ENCODE results near the gene C19orf85.

DNA sequence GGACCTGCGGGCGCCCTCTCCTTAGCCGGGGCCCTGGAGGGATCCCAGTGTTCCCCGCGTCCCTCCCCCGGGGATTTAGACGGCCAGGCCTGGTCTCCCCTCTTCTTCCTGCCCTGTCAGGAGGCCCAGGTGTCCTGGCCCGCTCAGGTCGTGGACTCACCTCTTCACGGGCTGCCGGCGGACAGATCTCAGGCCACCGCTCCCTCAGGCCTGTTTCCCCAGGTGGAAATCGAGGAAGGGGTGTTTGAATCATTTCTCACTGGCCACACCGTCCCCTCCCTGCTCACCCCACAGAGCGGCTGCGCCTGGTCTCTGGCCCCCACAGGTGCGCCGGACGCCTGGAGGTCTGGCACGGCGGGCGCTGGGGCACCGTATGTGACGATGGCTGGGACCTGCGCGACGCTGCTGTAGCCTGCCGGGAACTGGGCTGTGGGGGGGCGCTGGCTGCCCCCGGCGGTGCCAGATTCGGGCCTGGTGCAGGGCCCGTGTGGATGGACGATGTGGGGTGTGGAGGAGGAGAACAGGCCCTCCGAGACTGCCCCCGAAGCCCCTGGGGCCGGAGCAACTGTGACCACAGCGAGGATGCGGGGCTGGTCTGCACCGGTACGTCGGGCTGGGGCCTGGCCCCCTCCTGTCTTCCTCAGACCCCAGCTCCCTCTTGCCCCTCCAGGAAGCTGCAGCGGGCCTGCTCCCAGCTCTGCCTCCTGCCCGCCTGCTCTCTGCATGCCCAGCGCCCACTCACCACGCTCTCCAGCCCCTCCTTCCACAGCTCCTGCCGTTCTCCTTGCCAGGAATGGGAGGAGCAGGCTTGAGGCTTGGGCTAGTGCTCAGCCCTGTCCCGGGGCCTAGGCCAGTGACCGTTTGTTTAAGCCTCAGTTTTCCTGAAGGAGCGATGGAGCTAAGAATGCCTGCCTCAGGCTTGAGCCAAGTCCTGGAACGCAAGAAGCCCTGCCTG lies 26.2 kb upstream of the C19orf85 start:
- no peak for TF ChIP-seq POLR2AphosphoS5 (IDR thresholded peaks at IDR 0.05; ENCODE audit: low read depth, low read length)
- TF ChIP-seq, protein P1, sequence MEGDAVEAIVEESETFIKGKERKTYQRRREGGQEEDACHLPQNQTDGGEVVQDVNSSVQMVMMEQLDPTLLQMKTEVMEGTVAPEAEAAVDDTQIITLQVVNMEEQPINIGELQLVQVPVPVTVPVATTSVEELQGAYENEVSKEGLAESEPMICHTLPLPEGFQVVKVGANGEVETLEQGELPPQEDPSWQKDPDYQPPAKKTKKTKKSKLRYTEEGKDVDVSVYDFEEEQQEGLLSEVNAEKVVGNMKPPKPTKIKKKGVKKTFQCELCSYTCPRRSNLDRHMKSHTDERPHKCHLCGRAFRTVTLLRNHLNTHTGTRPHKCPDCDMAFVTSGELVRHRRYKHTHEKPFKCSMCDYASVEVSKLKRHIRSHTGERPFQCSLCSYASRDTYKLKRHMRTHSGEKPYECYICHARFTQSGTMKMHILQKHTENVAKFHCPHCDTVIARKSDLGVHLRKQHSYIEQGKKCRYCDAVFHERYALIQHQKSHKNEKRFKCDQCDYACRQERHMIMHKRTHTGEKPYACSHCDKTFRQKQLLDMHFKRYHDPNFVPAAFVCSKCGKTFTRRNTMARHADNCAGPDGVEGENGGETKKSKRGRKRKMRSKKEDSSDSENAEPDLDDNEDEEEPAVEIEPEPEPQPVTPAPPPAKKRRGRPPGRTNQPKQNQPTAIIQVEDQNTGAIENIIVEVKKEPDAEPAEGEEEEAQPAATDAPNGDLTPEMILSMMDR (IDR thresholded peaks at IDR 0.05): no peak
- no peak for TF ChIP-seq RAD21 (IDR thresholded peaks at IDR 0.05; ENCODE audit: low read length)
- no peak for TF ChIP-seq JUND (IDR thresholded peaks at IDR 0.05)
- TF ChIP-seq EP300 (IDR thresholded peaks at IDR 0.05; ENCODE audit: borderline replicate concordance in 1 of 2, low read depth in 1 of 2, low read length in 1 of 2): no peak
- TF ChIP-seq CHD2 (IDR thresholded peaks at IDR 0.05; ENCODE audit: low read length, partially characterized antibody): no peak
- TF ChIP-seq, protein P2, sequence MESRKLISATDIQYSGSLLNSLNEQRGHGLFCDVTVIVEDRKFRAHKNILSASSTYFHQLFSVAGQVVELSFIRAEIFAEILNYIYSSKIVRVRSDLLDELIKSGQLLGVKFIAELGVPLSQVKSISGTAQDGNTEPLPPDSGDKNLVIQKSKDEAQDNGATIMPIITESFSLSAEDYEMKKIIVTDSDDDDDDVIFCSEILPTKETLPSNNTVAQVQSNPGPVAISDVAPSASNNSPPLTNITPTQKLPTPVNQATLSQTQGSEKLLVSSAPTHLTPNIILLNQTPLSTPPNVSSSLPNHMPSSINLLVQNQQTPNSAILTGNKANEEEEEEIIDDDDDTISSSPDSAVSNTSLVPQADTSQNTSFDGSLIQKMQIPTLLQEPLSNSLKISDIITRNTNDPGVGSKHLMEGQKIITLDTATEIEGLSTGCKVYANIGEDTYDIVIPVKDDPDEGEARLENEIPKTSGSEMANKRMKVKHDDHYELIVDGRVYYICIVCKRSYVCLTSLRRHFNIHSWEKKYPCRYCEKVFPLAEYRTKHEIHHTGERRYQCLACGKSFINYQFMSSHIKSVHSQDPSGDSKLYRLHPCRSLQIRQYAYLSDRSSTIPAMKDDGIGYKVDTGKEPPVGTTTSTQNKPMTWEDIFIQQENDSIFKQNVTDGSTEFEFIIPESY (IDR thresholded peaks at IDR 0.05; ENCODE audit: borderline replicate concordance, low read depth): no peak
- no peak for TF ChIP-seq NRF1 (IDR thresholded peaks at IDR 0.05; ENCODE audit: low read depth, low read length)
- no peak for TF ChIP-seq ELF1 (IDR thresholded peaks at IDR 0.05)
- TF ChIP-seq YY1 (IDR thresholded peaks at IDR 0.05; ENCODE audit: low read depth): no peak
- TF ChIP-seq, protein P3, sequence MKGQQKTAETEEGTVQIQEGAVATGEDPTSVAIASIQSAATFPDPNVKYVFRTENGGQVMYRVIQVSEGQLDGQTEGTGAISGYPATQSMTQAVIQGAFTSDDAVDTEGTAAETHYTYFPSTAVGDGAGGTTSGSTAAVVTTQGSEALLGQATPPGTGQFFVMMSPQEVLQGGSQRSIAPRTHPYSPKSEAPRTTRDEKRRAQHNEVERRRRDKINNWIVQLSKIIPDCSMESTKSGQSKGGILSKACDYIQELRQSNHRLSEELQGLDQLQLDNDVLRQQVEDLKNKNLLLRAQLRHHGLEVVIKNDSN (IDR thresholded peaks at IDR 0.05; ENCODE audit: borderline replicate concordance, low read depth): no peak
- TF ChIP-seq, protein P4, sequence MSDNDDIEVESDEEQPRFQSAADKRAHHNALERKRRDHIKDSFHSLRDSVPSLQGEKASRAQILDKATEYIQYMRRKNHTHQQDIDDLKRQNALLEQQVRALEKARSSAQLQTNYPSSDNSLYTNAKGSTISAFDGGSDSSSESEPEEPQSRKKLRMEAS (IDR thresholded peaks at IDR 0.05; ENCODE audit: low read depth): no peak
- TF ChIP-seq GABPA (IDR thresholded peaks at IDR 0.05; ENCODE audit: low read depth): no peak

Data from SK-N-SH (cell line).